DMS 273 (cell line): ENCODE measurements around the gene DOCK2.

Experiments
- DNase-seq: peaks from one replicate; lab custom pipeline; 2025; ENCODE audit not compliant: unreplicated experiment; lab: John Stamatoyannopoulos, UW

DOCK2 gene

DNA sequence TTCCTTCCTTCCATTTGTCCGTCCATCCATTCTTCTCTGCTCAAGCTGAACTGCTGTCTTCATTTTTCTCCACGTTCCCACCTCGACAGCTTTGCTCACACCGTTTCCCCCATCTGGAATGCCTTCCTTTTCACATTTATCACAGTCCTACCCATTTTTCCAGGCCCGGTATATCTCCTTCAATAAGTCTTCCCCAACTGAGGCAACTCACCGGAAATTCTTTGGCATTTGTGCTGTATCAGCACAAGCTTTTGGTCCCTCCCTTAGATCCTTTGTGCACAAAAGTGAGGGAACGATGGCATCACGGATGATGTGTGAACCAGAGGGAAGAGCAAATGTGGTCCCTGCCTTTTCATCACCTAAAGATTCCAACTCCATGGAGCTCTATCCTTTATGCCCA is 388.8 kb downstream of the DOCK2 start:
- DNase-seq, result no peak

DNA sequence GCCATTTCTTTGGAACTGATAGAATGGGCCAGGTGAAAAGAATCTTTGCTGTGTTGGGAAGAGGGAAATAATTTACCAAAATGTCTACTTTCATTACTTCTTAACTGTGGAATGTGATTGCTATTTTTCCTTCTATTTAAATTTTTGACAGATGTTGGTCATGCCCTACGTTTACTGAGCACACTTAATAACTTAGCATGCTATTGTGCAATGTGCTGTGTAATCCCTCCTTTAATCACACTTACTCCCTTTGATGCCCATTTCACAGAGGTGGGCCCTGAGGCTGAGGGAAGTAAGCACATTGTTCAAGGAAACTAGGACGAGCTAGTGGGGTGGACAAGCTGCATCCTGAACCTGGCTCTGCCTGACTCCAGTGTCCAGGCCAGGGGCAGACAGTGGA is 391.0 kb downstream of the DOCK2 start:
- DNase-seq, result no peak

DNA sequence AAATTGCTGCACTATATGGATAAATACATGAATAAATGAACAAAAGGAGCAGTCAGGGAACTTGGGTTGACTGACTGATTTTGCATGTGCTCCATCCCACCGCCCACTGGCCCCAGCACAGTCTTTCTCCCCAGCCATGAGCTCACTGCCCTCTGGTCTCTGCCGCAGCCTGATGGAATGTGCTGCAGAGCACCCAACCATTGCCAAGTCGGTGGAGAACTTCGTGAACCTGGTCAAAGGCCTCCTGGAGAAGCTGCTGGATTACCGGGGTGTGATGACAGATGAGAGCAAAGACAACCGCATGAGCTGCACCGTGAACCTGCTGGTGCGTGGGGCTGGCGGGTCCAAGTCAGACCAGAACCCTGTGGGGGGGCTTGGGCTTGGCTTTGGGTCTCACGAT is 397.2 kb downstream of the DOCK2 start:
- no peak for DNase-seq

DNA sequence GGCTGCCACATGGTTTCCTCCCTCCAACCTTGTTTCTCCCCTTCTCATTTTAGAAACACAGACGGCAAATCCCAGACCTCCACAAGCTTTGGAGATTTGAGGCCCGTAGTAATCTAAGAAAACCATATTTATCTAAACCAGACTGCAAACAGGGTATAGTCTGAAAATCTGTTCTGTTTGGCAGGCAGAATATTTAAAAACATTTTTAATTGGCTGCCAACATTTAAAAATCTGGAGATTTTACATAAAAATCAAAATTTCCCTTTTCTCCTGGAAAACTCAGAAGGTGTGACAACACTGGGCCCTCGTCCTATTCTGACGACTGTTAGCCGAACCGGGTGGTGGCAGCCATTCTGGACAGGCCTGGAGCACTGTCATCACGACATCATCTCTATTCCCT is 401.2 kb downstream of the DOCK2 start:
- no peak for DNase-seq

DNA sequence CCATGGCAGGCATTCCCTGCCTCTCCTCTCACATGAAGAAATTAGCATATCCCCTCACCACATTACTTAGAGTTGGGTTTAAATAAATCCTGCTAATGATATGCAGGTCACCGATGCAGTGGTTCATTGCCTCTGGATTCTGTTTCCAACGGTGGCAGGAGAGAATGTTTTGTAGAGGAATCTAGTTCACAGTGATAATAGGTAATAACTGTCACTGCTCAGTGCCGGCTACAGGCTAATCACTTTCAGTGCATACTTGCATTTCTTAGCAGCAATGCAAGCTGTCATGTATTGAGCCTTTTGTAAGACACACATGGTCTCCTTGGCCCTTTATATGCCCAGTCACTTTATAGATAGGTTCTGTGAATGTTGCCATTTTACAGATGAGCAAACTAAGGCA is 402.8 kb downstream of the DOCK2 start:
- no peak for DNase-seq

DNA sequence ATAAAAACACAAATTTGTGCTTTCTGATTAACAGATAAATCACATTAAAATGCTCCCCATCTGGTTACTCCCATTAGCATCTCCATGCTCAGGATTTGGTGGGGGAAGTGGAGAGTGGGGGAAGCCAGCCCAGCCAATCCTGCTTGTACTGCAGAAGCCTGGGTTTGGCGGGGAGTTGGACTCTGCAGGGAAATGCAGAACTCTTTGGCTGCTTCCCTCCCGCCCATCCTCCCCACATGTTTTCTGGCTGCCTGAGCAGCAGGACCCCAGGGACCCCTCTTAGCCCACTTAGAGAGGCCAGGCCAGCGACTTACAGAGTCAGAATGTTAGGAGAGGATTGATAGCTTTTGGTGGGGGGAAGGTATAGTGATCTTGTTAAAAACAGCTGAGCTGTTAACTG is 409.2 kb downstream of the DOCK2 start:
- DNase-seq, result peak; percentile 10

DNA sequence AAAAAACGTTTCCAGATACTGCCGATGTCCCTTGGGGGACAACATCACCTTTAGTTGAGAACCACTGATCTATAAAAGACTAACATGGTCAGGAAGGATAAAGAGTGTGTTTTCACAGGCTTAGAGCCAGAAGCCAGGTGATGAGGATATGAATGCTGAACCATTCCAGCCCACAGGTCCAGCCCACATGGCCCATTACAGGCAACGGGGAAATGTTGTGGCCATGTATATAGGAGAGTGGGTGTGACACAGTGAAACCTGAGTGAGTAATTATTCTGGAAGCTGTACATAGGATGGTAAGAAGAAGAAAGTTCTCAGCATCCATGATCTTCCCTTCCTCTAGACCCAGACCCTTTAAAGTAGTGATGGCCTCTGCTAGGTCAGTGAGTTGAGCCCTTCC is 412.6 kb downstream of the DOCK2 start:
- no peak for DNase-seq

DNA sequence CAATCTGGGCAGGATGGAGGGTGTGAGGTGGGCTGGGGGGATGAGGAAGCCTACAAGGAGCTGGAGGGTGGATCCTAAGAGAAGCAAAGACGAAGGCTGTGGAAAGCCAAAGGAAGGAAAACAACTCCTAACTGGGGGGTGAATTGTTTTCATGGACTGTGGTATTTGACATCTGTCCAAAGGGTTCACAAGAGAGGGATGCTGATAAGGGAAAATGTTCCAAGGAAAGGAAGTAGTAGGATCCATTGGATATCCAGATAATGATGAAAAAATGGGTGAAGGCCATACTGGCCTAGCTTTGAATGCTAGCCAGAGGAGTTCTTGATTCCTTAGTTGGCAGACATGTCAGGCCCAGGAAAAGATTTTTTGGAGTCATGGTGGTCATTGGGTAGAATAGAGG is 416.8 kb downstream of the DOCK2 start:
- DNase-seq, result no peak

DNA sequence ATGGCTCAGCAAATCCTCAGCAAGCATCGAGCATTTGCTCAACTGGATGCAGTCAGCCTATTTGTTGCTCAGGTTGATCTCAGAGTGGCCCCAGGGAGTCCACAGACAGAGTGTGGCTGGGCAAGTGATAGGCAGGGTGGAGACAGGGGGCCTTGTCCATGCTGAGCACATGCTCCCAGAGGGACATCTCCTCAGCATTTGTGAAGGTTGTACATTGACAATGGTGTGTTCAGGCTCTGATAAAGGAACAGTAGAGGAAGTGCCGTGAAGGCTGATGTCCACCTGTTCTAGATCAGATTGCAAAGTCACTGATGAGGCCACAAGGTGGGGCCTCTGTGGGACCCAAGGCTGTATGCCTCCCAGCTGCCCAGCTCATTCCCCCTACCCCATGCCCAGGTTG is 418.5 kb downstream of the DOCK2 start:
- DNase-seq, result no peak

DNA sequence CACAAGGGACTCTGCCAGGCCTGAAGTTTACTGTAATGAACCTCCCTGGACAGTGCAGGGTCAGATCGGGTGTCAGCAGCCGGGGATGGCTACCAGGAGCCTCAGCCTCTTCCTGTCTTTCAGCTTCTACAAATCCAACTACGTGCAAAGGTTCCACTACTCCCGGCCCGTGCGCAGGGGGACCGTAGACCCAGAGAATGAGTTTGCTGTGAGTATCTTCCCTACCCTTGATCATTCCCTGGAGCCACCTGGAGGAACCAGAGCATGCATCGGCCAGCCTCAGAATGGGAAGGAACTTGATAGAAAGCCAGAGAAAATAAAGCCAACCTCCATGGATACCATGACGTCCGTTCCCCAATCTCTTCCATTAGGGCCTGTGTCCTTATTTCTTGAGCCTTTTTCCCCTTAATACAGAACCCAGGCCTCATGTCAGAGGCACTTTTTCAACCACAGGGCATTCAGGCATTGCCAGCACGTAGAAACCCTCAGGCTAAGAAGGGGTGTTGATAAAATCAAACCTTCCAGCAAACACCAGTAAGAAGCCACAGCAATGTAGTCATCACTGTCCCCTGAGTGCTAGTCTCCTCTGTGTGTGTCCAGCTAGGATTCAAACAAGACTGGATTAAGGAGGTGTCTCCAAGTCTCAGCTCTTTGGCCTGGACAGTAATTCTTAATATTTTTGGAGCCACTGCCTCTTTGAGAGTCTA is 419.6 kb downstream of the DOCK2 start:
- no peak for DNase-seq

DNA sequence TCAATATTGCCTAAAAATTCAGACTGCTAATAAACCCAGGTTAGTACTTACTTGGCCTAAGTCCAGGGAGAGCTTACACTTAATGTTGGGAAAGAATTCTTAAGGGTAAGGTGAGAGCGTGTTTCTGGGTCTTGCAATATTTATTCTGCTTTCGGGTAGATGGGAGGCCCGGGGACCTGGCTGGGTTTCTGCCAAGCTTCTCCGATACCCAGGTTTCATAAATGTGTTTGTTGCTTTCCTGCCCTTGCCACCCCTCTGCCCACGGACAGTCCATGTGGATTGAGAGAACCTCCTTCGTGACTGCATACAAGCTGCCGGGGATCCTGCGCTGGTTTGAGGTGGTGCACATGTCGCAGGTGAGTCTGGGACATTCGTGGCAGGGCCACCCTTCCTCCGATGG is 420.2 kb downstream of the DOCK2 start:
- DNase-seq, result no peak

DNA sequence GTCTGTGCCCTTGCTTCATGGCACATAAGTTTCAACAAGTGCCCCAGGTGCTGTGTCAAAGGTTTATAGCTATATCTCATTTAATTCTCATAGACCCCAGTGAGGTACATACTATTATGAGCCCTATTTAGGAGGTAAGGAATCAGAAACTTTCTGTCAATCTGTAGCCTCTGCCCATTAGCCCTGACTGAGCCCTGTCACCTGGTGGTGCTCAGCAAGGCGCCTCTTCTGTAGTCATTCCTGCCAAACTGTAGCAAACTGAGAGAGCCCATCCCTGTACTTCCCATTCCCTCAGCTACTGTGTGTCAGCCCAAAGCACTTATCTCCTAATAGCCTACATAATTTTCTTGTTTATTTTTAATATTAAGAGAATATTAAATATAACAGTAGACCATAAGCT is 422.1 kb downstream of the DOCK2 start:
- no peak for DNase-seq

DNA sequence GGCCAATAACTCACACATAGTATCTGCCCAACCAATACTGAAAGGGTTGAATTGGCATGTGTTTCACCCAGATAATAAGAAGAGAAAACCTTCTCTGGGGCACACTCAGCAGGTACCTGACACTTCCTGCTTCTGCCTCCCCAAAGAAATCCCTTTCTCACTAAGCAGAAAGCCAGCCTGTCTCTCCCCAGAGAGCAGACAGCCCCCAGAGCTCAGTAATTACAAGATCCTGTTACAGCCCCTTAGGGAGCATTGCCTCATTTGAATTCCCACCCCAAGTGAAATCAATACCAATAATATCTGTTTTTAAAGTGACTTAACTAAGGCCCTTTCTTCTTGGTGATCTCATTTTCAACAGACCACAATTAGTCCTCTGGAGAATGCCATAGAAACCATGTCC is 430.1 kb downstream of the DOCK2 start:
- peak; percentile 26 for DNase-seq

DNA sequence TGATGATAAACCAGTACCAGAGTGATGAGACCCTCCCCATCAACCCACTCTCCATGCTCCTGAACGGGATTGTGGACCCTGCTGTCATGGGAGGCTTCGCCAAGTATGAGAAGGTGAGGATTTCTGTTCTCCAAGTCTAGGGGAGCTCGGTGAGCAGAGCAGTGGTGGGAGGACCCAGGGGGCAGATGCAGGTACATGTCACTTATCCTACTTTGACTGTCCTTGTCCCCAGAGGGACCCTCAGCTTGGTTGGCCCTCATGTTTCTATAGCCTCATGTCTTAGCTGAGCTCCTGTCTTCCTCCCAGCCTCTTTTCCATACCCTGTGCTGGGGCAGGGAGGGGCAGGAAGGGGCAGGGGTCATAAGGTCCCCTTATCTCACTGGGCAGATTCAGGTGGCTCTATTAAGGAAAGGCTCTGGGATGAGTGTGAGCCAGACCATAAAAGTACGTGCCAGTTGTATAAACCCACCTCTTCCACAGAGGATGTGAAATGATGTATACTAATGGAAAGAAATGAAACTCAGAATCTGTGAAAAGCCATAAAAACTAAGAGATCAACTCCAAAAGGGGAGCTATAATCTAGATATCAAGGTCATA is 430.6 kb downstream of the DOCK2 start:
- DNase-seq, result no peak

DNA sequence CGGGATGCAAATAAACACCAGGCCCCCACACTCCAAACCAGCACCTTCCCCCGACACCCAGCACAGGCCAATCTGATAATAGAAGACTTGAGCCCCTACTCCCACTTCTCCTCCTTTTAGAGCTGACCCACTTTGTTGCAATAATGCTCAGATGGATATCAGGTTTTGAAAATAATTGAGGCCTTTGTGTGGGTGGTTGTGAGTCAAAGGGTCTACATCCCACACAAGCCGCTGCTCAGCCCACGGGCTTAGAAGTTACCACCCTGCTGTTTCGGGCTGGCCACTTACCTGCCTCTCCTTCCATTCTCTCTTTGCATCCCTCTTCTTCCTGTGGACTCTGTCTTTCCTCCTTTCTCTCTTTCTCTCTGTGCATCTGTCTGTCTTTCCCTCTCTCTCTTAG is 432.4 kb downstream of the DOCK2 start:
- DNase-seq, result no peak

DNA sequence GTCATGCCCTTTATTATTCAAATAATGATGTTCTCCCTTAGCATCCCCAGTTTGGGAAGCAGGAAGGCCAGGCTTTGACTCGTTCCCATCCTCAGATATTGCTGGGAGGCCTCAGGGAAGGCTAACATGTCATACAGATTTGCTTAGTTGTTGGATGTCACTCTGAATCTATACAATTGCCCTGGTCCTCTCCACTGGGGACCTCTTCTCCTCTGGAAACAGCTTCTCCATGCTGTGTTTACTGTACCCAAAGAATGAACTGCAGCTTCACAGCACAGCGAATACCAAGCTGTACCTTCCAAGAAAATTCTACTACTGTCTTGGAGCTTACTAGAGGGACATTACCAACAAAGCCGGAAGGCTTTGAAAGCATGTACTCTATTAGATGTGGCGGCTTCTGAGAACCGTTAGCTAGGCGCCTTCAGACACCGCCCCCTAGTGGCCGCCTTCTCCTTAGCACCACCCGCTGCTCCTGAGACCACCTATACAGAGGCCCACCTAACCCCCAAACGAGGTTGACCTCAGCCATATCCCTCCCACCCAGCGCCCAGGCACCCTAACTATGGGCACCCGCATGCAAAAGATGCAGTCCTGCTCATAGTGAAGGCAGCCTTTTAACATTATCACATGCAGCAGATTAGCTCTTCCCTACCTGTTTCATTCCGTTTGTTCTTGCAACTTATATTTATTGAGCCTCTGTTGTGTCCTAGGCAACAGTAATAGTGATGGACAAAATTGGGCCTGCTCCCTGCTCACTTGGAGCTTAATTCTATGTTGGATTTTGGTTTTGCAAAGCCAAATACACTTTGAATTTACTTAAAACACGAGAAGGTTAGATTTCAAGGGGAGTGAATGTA is 433.7 kb downstream of the DOCK2 start:
- peak; percentile 53 for DNase-seq

DNA sequence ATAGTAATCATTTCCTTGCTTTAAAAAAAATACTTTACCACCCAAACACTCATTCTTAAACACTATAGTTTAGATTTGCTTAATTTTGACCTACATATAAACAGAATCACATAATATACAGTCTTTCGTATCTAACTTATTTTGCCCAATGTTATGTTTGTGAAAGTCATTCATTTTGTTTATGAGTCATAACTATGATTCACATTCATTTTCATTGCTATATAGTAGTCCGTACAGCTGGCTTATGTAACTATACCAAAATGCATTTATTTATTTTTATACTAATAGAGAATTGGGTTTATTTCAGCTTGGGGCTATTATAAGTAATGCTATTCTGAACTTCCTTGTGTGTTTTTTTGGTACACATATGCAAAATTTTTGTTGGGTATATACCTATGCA is 434.7 kb downstream of the DOCK2 start:
- DNase-seq, result no peak

DNA sequence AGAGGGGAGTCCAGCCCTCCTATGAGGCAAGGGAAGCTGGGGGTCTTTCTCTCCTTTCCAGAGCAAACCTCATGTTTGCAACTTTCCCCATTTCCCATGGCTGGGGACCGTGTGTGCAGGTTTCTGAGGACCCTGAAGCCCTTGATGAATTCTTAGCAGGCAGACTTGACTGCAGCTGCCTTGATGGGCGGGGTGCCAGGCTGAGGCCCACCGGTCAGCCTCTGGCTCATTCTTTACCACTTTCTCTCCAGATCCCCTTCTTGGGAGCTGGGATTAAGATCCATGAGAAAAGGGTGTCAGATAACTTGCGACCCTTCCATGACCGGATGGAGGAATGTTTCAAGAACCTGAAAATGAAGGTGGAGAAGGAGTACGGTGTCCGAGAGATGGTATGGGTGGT is 438.6 kb downstream of the DOCK2 start:
- no peak for DNase-seq

DNA sequence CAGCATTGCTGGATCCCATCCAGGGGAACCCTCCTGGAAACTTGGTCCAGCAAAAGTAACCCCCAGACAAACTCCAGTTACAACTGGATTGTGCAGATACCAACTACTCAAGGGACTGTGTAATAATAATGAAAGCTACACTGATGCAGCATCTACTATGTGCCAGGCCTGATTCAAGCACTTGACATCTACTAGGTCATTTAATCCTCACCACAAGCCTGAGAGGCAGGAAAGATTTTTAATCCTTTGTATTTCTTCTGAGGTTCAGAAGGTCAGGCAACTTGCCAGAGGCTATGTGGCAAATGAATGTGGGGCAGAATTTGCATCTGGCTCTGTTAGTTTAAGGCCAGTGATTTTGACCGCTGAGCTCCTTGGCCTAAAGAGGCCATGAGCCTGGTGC is 439.1 kb downstream of the DOCK2 start:
- DNase-seq, result no peak

DNA sequence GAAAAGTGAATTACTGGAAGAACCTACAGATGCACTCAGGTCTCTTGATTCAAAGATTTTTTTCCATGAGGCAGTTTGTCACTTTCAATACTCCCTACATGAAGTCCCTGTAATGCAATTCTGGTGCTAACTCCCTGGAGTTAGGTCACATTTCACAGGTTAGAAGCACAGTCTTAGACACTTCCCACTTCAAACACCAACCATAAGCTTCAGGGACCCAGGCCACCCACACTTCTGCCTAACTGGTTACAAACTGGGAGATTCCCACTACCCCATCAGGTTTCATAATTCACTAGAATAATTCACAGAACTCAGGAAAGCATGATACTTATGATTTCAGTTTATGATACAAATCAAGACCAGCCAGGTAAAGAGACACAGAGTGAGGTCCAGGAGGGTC is 439.7 kb downstream of the DOCK2 start:
- no peak for DNase-seq

DNA sequence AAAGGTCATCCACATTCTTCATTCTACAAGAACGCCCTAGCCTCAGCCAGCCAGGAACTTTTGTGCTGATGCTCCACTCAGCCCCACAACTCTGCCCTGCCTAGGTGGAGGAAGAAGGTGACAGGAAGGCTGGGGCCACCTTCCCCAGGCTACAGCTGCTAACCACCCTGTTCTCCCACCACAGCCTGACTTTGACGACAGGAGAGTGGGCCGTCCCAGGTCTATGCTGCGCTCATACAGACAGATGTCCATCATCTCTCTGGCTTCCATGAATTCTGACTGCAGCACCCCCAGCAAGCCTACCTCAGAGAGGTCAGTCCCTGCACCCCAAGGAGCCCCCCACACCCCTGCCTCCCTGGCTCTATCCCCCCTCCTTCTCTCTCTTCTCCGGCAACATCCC is 440.5 kb downstream of the DOCK2 start:
- DNase-seq, result no peak

DNA sequence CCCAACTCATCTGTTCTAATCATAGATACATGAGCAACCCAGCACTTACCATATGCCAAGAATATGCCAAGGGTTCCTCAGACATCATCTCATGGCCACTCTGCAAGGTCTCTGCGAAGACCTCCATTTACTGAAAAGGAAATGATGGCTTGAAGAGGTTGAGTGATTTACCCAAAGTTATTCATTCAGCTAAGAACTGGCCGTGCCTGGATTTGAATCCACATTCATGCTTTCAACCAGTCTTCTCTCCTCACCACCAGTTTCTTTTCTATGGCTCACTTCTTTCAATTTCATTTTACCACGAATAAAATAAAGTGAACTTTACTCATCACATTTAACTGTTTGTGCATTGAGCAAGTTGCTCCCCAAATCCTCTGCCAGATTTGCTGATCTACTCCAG is 441.4 kb downstream of the DOCK2 start:
- no peak for DNase-seq
